A673 (cell line): ENCODE data around the gene ANKMY1.

Experiments used
- EZH2 ChIP-seq: fragments of 200-600 bp; sonication (generic); IDR thresholded peaks from 2 replicates; pipeline ENCODE4 v1.6.1; 2017; ENCODE audit warnings: borderline replicate concordance, low read depth, mild to moderate bottlenecking, mixed read lengths, antibody characterized with exemption, low read length; ENCODE audit not compliant: poor library complexity, severe bottlenecking
- TF ChIP-seq, protein P1 (sequence below): fragments of 300-800, 200-600 bp; sonication (generic); conservative IDR thresholded peaks from 2 replicates; pipeline ENCODE4 v1.5.1; 2017; ENCODE audit warnings: low read depth, mild to moderate bottlenecking, antibody characterized with exemption, low read length, moderate library complexity, mixed read lengths

DNA sequence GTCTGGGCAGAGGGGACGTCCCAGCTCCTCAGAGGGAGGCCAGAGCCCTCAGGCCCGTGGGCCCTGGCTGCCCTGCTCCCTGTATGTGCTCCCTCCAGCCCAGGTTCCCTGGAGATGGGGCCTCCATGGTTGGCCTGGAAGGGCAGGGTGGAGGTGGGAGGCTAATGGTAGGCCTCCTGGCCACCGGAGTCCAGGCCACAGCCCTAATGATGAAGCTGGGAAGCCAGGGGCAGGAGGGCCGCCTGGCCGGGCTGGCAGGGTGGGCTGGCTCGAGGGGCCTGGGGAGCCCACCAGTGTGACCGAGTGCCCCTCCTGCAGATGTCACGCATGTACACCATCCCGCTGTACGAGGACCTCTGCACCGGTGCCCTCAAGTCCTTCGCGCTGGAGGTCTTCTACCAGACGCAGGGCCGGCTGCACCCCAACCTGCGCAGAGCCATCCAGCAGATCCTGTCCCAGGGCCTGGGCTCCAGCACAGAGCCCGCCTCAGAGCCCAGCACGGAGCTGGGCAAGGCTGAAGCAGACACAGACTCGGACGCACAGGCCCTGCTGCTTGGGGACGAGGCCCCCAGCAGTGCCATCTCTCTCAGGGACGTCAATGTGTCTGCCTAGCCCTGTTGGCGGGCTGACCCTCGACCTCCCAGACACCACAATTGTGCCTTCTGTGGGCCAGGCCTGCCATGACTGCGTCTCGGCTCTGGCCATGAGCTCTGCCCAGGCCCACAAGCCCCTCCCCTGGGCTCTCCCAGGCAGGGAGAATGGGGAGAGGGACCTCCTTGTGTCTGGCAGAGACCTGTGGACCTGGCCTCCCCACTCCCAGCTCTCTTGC lies 19.7 kb upstream of the ANKMY1 start:
- TF ChIP-seq, protein P1, sequence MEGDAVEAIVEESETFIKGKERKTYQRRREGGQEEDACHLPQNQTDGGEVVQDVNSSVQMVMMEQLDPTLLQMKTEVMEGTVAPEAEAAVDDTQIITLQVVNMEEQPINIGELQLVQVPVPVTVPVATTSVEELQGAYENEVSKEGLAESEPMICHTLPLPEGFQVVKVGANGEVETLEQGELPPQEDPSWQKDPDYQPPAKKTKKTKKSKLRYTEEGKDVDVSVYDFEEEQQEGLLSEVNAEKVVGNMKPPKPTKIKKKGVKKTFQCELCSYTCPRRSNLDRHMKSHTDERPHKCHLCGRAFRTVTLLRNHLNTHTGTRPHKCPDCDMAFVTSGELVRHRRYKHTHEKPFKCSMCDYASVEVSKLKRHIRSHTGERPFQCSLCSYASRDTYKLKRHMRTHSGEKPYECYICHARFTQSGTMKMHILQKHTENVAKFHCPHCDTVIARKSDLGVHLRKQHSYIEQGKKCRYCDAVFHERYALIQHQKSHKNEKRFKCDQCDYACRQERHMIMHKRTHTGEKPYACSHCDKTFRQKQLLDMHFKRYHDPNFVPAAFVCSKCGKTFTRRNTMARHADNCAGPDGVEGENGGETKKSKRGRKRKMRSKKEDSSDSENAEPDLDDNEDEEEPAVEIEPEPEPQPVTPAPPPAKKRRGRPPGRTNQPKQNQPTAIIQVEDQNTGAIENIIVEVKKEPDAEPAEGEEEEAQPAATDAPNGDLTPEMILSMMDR = no peak
- TF ChIP-seq EZH2 = no peak
